Endothelial cell of umbilical vein (primary cell): ENCODE data around the gene CAMTA2.
A peak's percentile ranks its signal among the peaks of the same experiment; 100 is the strongest.

Experiments
- CTCF ChIP-seq, 2 donors: IDR thresholded peaks; 1 replicate in 1 of 2; 2 replicates in 1 of 2; pipeline ENCODE4 v1.5.1; 2011; ENCODE audit warnings: low read length in 2 of 2, mild to moderate bottlenecking in 2 of 2, moderate library complexity in 2 of 2, control low read depth in 1 of 2, inconsistent platforms in 1 of 2, low read depth in 1 of 2; ENCODE audit not compliant: insufficient read depth in 1 of 2; ENCODE audit errors: extremely low read depth in 1 of 2
- EZH2 ChIP-seq: IDR thresholded peaks from 2 replicates; pipeline ENCODE4 v1.6.1; 2012; ENCODE audit warnings: borderline replicate concordance, low read depth, mild to moderate bottlenecking, moderate library complexity, low read length, inconsistent platforms; ENCODE audit not compliant: severe bottlenecking
- POLR2A ChIP-seq: IDR thresholded peaks from 2 replicates; pipeline ENCODE4 v1.6.1; 2012; ENCODE audit warnings: low read depth, mild to moderate bottlenecking, control low read depth, low read length
- POLR2AphosphoS5 ChIP-seq: IDR thresholded peaks from 2 replicates; pipeline ENCODE4 v1.6.1; 2012; ENCODE audit warnings: low read depth, mild to moderate bottlenecking, control low read depth, low read length, moderate library complexity; ENCODE audit not compliant: insufficient read depth

- TF ChIP-seq CTCF (IDR thresholded peaks at IDR 0.05; ENCODE audit: extremely low read depth in 1 of 2, insufficient read depth in 1 of 2, low read depth in 1 of 2, low read length in 2 of 2), result peak; percentile 50 to 81
- no peak for TF ChIP-seq POLR2AphosphoS5
- no peak for TF ChIP-seq POLR2A
- TF ChIP-seq EZH2, result no peak
Measured at GRCh38 chr17:5031365-5032082, 44.0 kb upstream of the CAMTA2 start.
